ENCODE measurements around the gene INPP5B. TPM values are rescaled to one million over a fixed set of nuclear protein-coding genes. Genes with fewer than 3 reads are reported as not detected.

The INPP5B gene
- total and polyA plus RNA-seq, 7 donors, result 3.8 to 12.8 (median 6.7) TPM

- Histone ChIP-seq H3K27ac (no peak overlapping the region), H3K9me3 (no peaks in the 10 kb centered on the region), H3K4me1 (peaks cover 5% of the 10 kb centered on the region), H3K36me3 (ENCODE audit: insufficient read depth in 1 of 2, low read depth in 1 of 2) (peaks cover 6 to 27% of the 10 kb centered on the region in 2 donors), H3K27me3 (ENCODE audit: insufficient read depth in 3 of 3, low read length in 2 of 3) (no peaks in the 10 kb centered on the region), H3K4me3 (no peak overlapping the region)
- TF ChIP-seq, protein P1, sequence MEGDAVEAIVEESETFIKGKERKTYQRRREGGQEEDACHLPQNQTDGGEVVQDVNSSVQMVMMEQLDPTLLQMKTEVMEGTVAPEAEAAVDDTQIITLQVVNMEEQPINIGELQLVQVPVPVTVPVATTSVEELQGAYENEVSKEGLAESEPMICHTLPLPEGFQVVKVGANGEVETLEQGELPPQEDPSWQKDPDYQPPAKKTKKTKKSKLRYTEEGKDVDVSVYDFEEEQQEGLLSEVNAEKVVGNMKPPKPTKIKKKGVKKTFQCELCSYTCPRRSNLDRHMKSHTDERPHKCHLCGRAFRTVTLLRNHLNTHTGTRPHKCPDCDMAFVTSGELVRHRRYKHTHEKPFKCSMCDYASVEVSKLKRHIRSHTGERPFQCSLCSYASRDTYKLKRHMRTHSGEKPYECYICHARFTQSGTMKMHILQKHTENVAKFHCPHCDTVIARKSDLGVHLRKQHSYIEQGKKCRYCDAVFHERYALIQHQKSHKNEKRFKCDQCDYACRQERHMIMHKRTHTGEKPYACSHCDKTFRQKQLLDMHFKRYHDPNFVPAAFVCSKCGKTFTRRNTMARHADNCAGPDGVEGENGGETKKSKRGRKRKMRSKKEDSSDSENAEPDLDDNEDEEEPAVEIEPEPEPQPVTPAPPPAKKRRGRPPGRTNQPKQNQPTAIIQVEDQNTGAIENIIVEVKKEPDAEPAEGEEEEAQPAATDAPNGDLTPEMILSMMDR (IDR thresholded peaks at IDR 0.05), result no peak
- DNase-seq (no peak), ATAC-seq (no peak)
- WGBS, 3 donors, result 86 to 96% (median 88%) methylated on average over 2 of the region's 2 CpGs
- intact Hi-C loops (cut with DNase I), result loop anchor here in 1 of 2 donors (5.0 kb wide), 2 partner anchors 39 to 84 kb away; no protein-coding TSS in a partner anchor
Measured at GRCh38 chr1:37893673-37894072, 53.2 kb downstream of the INPP5B start.

- intact Hi-C loops (cut with DNase I), result loop anchor here in 1 of 2 donors (5.0 kb wide), 2 partner anchors 40 to 85 kb away; no protein-coding TSS in a partner anchor
- DNase-seq (no peak), ATAC-seq (peak in 2 of 4 donors; percentile 64 to 77)
- Histone ChIP-seq H3K9me3 (no peaks in the 10 kb centered on the region), H3K36me3 (ENCODE audit: insufficient read depth in 1 of 2, low read depth in 1 of 2) (peaks cover 11 to 40% of the 10 kb centered on the region in 2 donors), H3K4me3 (no peak overlapping the region), H3K27ac (peak overlapping the region; percentile 31), H3K27me3 (ENCODE audit: insufficient read depth in 3 of 3, low read length in 2 of 3) (no peaks in the 10 kb centered on the region), H3K4me1 (peaks cover 5% of the 10 kb centered on the region)
- WGBS, 3 donors, result 61 to 73% (median 62%) methylated on average over 5 of the region's 5 CpGs
- TF ChIP-seq, protein P1 (IDR thresholded peaks at IDR 0.05), result no peak
Measured at GRCh38 chr1:37892151-37893047, 54.5 kb downstream of the INPP5B start.

DNA sequence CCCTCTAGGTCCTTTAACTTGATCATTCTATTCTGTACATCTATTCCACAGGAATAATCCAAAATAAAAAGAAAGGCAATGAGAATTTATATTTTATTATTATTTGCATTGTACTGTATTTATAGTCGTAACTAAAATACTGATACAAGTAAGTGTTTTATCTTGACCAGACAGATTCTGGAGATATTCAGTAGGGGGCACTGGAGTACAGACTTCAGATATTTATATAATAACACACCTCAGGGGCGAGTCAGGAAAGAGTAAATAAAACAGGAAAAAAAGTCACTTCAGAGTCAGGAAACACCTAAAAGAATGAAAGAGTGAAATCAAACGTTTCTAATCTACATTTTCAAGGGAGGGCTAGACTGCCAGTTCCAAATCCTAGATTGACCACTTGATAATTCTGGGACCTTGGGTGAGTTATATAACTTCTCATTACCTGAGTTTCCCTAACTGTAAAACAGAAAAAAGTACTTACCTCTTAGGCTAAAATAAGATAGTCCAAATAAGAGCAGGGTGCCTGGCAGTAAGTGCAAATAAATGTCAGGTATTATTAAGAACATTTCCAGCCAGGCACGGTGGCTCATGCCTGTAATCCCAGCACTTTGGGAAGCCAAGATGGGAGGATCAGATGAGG lies 56.4 kb downstream of the INPP5B start:
- WGBS, 3 donors, result 21 to 44% (median 28%) methylated on average over 4 of the region's 4 CpGs
- Histone ChIP-seq H3K27ac (peak overlapping the region; percentile 50), H3K27me3 (ENCODE audit: insufficient read depth in 3 of 3, low read length in 2 of 3) (no peaks in the 10 kb centered on the region), H3K36me3 (ENCODE audit: insufficient read depth in 1 of 2, low read depth in 1 of 2) (peaks cover 24 to 59% of the 10 kb centered on the region in 2 donors), H3K9me3 (no peaks in the 10 kb centered on the region), H3K4me3 (no peak overlapping the region), H3K4me1 (peaks cover 5% of the 10 kb centered on the region)
- ATAC-seq (peak in 3 of 4 donors; percentile 44 to 80 (median 74)), DNase-seq (no peak)
- TF ChIP-seq, protein P1 (IDR thresholded peaks at IDR 0.05), result peak; percentile 62
- intact Hi-C loops (cut with DNase I), result loop anchor here (1.0 to 5.0 kb wide), 3 partner anchors 42 to 87 kb away; no protein-coding TSS in a partner anchor

DNA sequence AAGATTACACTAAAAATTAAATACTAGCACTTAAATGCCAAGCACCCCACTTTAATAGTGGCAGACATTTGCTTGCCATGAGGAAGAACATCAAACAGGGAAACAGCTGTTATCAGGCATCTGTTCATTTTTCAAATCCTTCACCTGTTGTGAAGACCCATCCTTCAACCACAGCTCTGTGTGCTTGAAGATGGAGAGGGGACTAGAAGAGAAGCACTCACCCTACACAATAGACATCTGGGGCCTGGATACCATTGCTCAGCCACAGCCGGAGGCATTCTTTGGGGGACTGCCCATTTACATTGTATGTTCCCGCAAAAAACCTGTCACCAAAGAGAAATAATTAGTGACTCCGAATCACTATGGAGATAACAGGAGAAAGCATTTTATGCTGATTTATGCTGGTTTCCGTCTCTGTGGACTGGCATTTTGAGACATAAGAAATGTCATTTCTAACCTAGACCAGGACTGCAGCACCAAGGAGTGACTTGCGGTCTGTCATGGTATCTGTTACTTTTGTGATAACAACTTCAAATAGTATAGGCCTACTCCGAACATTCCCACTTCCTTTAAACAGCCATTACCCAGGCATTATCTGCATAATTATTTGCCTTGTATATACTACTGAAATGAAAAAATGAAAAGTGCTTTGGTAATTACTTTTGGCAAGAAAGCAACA lies 58.7 kb downstream of the INPP5B start:
- no peaks in the 10 kb centered on the region for H3K9me3 ChIP-seq
- ATAC-seq, result no peak
- peaks cover 5% of the 10 kb centered on the region for H3K4me1 ChIP-seq
- H3K27me3 ChIP-seq (ENCODE audit: insufficient read depth in 3 of 3, low read length in 2 of 3), result no peaks in the 10 kb centered on the region
- intact Hi-C loops (cut with DNase I), result no loop called here
- no peak overlapping the region for H3K27ac ChIP-seq
- H3K36me3 ChIP-seq (ENCODE audit: insufficient read depth in 1 of 2, low read depth in 1 of 2), result peaks cover 28 to 82% of the 10 kb centered on the region in 2 donors
- DNase-seq, result no peak
- TF ChIP-seq, protein P1 (IDR thresholded peaks at IDR 0.05), result no peak
- no peak overlapping the region for H3K4me3 ChIP-seq
- WGBS, 3 donors, result 87 to 98% (median 94%) methylated on average over 6 of the region's 6 CpGs

Data from psoas muscle (tissue), 8 donors.